ENCODE results near the gene CADPS2. TPM values are rescaled to one million over a fixed set of nuclear protein-coding genes. Genes with fewer than 3 reads are reported as not detected.

Gene CADPS2
- total RNA-seq, 2 donors from 2014 or later = not detected

- H3K27me3 Mint-ChIP-seq (ENCODE audit: low read depth) = no peaks in the 10 kb centered on the region
- no peaks in the 10 kb centered on the region for H3K36me3 Mint-ChIP-seq (ENCODE audit: insufficient read depth in 2 of 2)
- DNase-seq (no peak), ATAC-seq (replicated peaks in 1 of 2) (no peak)
- H3K4me1 Mint-ChIP-seq (ENCODE audit: low read depth) = no peaks in the 10 kb centered on the region
- peaks cover 2 to 3% of the 10 kb centered on the region in 2 donors for H3K9me3 Mint-ChIP-seq
- no peak overlapping the region for H3K27ac Mint-ChIP-seq
- no peak overlapping the region for H3K4me3 Mint-ChIP-seq
Measured at GRCh38 chr7:122752583-122752982, 133.7 kb downstream of the CADPS2 start.

GRCh38 chr7:122750389-122750788 is 135.9 kb downstream of the CADPS2 start:
- Mint-ChIP-seq H3K27me3 (ENCODE audit: low read depth) (no peaks in the 10 kb centered on the region), H3K4me1 (ENCODE audit: low read depth) (no peaks in the 10 kb centered on the region), H3K4me3 (no peak overlapping the region), H3K9me3 (peaks cover 2 to 3% of the 10 kb centered on the region in 2 donors), H3K27ac (no peak overlapping the region), H3K36me3 (ENCODE audit: insufficient read depth in 2 of 2) (no peaks in the 10 kb centered on the region)
- DNase-seq = no peak
- no peak for ATAC-seq (replicated peaks in 1 of 2)

GRCh38 chr7:122748195-122748594 is 138.1 kb downstream of the CADPS2 start:
- ATAC-seq (replicated peaks in 1 of 2) (no peak), DNase-seq (no peak)
- Mint-ChIP-seq H3K27ac (no peak overlapping the region), H3K4me1 (ENCODE audit: low read depth) (no peaks in the 10 kb centered on the region), H3K36me3 (ENCODE audit: insufficient read depth in 2 of 2) (no peaks in the 10 kb centered on the region), H3K4me3 (no peak overlapping the region), H3K9me3 (peaks cover 2 to 3% of the 10 kb centered on the region in 2 donors), H3K27me3 (ENCODE audit: low read depth) (no peaks in the 10 kb centered on the region)

GRCh38 chr7:122746948-122747347 is 139.3 kb downstream of the CADPS2 start:
- no peak for DNase-seq
- H3K9me3 Mint-ChIP-seq = peaks cover 2 to 3% of the 10 kb centered on the region in 2 donors

GRCh38 chr7:122743211-122743610 is 143.0 kb downstream of the CADPS2 start:
- no peak for ATAC-seq (replicated peaks in 1 of 2)
- Mint-ChIP-seq H3K27ac (no peak overlapping the region), H3K27me3 (ENCODE audit: low read depth) (no peaks in the 10 kb centered on the region)

More at GRCh38 chr7:122746948-122747347, 139.3 kb downstream of the CADPS2 start:
- Mint-ChIP-seq H3K4me3 (no peak overlapping the region), H3K27ac (no peak overlapping the region), H3K27me3 (ENCODE audit: low read depth) (no peaks in the 10 kb centered on the region), H3K36me3 (ENCODE audit: insufficient read depth in 2 of 2) (no peaks in the 10 kb centered on the region), H3K4me1 (ENCODE audit: low read depth) (no peaks in the 10 kb centered on the region)
- ATAC-seq (replicated peaks in 1 of 2) = no peak

GRCh38 chr7:122738947-122739346 is 147.3 kb downstream of the CADPS2 start:
- no peaks in the 10 kb centered on the region for H3K36me3 Mint-ChIP-seq (ENCODE audit: insufficient read depth in 2 of 2)
- no peak overlapping the region for H3K4me3 Mint-ChIP-seq
- ATAC-seq (replicated peaks in 1 of 2) (no peak), DNase-seq (no peak)
- no peak overlapping the region for H3K27ac Mint-ChIP-seq
- peaks cover 0 to 3% of the 10 kb centered on the region in 2 donors for H3K9me3 Mint-ChIP-seq
- no peaks in the 10 kb centered on the region for H3K27me3 Mint-ChIP-seq (ENCODE audit: low read depth)
- H3K4me1 Mint-ChIP-seq (ENCODE audit: low read depth) = no peaks in the 10 kb centered on the region

More at GRCh38 chr7:122743211-122743610, 143.0 kb downstream of the CADPS2 start:
- Mint-ChIP-seq H3K4me3 (no peak overlapping the region), H3K9me3 (peaks cover 0 to 3% of the 10 kb centered on the region in 2 donors), H3K4me1 (ENCODE audit: low read depth) (no peaks in the 10 kb centered on the region), H3K36me3 (ENCODE audit: insufficient read depth in 2 of 2) (no peaks in the 10 kb centered on the region)
- DNase-seq = no peak

GRCh38 chr7:122736183-122736582 is 150.1 kb downstream of the CADPS2 start:
- no peak for ATAC-seq (replicated peaks in 1 of 2)
- no peaks in the 10 kb centered on the region for H3K36me3 Mint-ChIP-seq (ENCODE audit: insufficient read depth in 2 of 2)
- DNase-seq = no peak
- H3K27ac Mint-ChIP-seq = no peak overlapping the region
- peaks cover 0 to 3% of the 10 kb centered on the region in 2 donors for H3K9me3 Mint-ChIP-seq
- H3K4me1 Mint-ChIP-seq (ENCODE audit: low read depth) = no peaks in the 10 kb centered on the region
- H3K27me3 Mint-ChIP-seq (ENCODE audit: low read depth) = no peaks in the 10 kb centered on the region
- H3K4me3 Mint-ChIP-seq = no peak overlapping the region

GRCh38 chr7:122727759-122728158 is 158.5 kb downstream of the CADPS2 start:
- Mint-ChIP-seq H3K4me1 (ENCODE audit: low read depth) (no peaks in the 10 kb centered on the region), H3K36me3 (ENCODE audit: insufficient read depth in 2 of 2) (no peaks in the 10 kb centered on the region), H3K4me3 (no peak overlapping the region), H3K27me3 (ENCODE audit: low read depth) (no peaks in the 10 kb centered on the region), H3K27ac (no peak overlapping the region), H3K9me3 (peaks cover 0 to 2% of the 10 kb centered on the region in 2 donors)
- no peak for ATAC-seq (replicated peaks in 1 of 2)
- no peak for DNase-seq

GRCh38 chr7:122727354-122727753 is 158.9 kb downstream of the CADPS2 start:
- H3K4me3 Mint-ChIP-seq = no peak overlapping the region
- ATAC-seq (replicated peaks in 1 of 2) = no peak
- DNase-seq = no peak
- H3K27me3 Mint-ChIP-seq (ENCODE audit: low read depth) = no peaks in the 10 kb centered on the region
- no peaks in the 10 kb centered on the region for H3K36me3 Mint-ChIP-seq (ENCODE audit: insufficient read depth in 2 of 2)
- no peaks in the 10 kb centered on the region for H3K4me1 Mint-ChIP-seq (ENCODE audit: low read depth)
- H3K27ac Mint-ChIP-seq = no peak overlapping the region
- H3K9me3 Mint-ChIP-seq = peaks cover 0 to 2% of the 10 kb centered on the region in 2 donors

- H3K27me3 Mint-ChIP-seq (ENCODE audit: low read depth) = no peaks in the 10 kb centered on the region
- no peak for DNase-seq
- H3K9me3 Mint-ChIP-seq = peaks cover 0 to 2% of the 10 kb centered on the region in 2 donors
- H3K27ac Mint-ChIP-seq = no peak overlapping the region
- no peaks in the 10 kb centered on the region for H3K4me1 Mint-ChIP-seq (ENCODE audit: low read depth)
- H3K4me3 Mint-ChIP-seq = no peak overlapping the region
- no peaks in the 10 kb centered on the region for H3K36me3 Mint-ChIP-seq (ENCODE audit: insufficient read depth in 2 of 2)
- no peak for ATAC-seq (replicated peaks in 1 of 2)
Measured at GRCh38 chr7:122726881-122727280, 159.4 kb downstream of the CADPS2 start.

- peaks cover 3 to 5% of the 10 kb centered on the region in 2 donors for H3K9me3 Mint-ChIP-seq
- H3K27ac Mint-ChIP-seq = no peak overlapping the region
- H3K4me1 Mint-ChIP-seq (ENCODE audit: low read depth) = no peaks in the 10 kb centered on the region
- no peak overlapping the region for H3K4me3 Mint-ChIP-seq
- ATAC-seq (replicated peaks in 1 of 2) (no peak), DNase-seq (no peak)
- H3K36me3 Mint-ChIP-seq (ENCODE audit: insufficient read depth in 2 of 2) = no peaks in the 10 kb centered on the region
- H3K27me3 Mint-ChIP-seq (ENCODE audit: low read depth) = no peaks in the 10 kb centered on the region
Measured at GRCh38 chr7:122724366-122724765, 161.9 kb downstream of the CADPS2 start.

GRCh38 chr7:122719010-122719578 is 167.2 kb downstream of the CADPS2 start:
- Mint-ChIP-seq H3K9me3 (peaks cover 3 to 8% of the 10 kb centered on the region in 2 donors), H3K27me3 (ENCODE audit: low read depth) (no peaks in the 10 kb centered on the region), H3K4me1 (ENCODE audit: low read depth) (no peaks in the 10 kb centered on the region), H3K4me3 (no peak overlapping the region), H3K27ac (no peak overlapping the region), H3K36me3 (ENCODE audit: insufficient read depth in 2 of 2) (no peaks in the 10 kb centered on the region)
- ATAC-seq (replicated peaks in 1 of 2) = no peak
- no peak for DNase-seq

- Mint-ChIP-seq H3K9me3 (peaks cover 3 to 8% of the 10 kb centered on the region in 2 donors), H3K36me3 (ENCODE audit: insufficient read depth in 2 of 2) (no peaks in the 10 kb centered on the region), H3K27me3 (ENCODE audit: low read depth) (no peaks in the 10 kb centered on the region), H3K4me1 (ENCODE audit: low read depth) (no peaks in the 10 kb centered on the region), H3K27ac (no peak overlapping the region), H3K4me3 (no peak overlapping the region)
- no peak for ATAC-seq (replicated peaks in 1 of 2)
- DNase-seq = no peak
Measured at GRCh38 chr7:122717356-122718089, 168.7 kb downstream of the CADPS2 start.

Data from activated T-cell treated with anti-CD3 and anti-CD28 coated beads, Interleukin-2, amount 50 U/mL, for 72 hours (primary cell).